Measurements from ENCODE around the gene CTNND1.

The CTNND1 gene

GRCh38 chr11:57779276-57779675 lies 17.7 kb downstream of the CTNND1 start:
- TF ChIP-seq ZNF518A (tag by site-specific recombination; conservative IDR thresholded peaks at IDR 0.05; ENCODE audit: low read depth) (no peak), ZXDB (tag by site-specific recombination; IDR thresholded peaks at IDR 0.05) (no peak), ZNF571 (tag by site-specific recombination; IDR thresholded peaks at IDR 0.05) (no peak), ZBTB11 (tag by site-specific recombination; conservative IDR thresholded peaks at IDR 0.05; ENCODE audit: low read depth) (no peak), ZNF23 (tag by site-specific recombination; IDR thresholded peaks at IDR 0.05; ENCODE audit: borderline replicate concordance) (no peak), ZFP69B (tag by site-specific recombination; IDR thresholded peaks at IDR 0.05) (no peak), CTCF (tag by site-specific recombination; IDR thresholded peaks at IDR 0.05) (no peak), PATZ1 (tag by site-specific recombination; IDR thresholded peaks at IDR 0.05) (no peak)
- Histone ChIP-seq H3K36me3 (ENCODE audit: control insufficient read depth in 2 of 2, insufficient read depth in 1 of 2, low read length in 2 of 2) (no peaks in the 10 kb centered on the region), H3K27ac (ENCODE audit: extremely low read depth, low read depth, low read length) (peak overlapping the region; percentile 42; the same call in 1 of the 2 replicates), H3K4me3 (ENCODE audit: low read depth, low read length) (no peak overlapping the region), H3K4me1 (ENCODE audit: control insufficient read depth, insufficient read depth, low read length) (peaks cover 12% of the 10 kb centered on the region; the same call in 1 of the 2 replicates), H3K9me3 (ENCODE audit: control insufficient read depth, insufficient read depth, low read depth, low read length) (no peaks in the 10 kb centered on the region)
- POLR2A ChIA-PET: interaction anchor here (0.6 to 2.1 kb wide), 6 partner anchors 17 to 335 kb away, joined by 3 to 50 read pairs (median 10); partner anchors contain the start of genes BTBD18, CTNND1 and SELENOH
- CTCF ChIA-PET: interaction anchor here (0.6 to 1.4 kb wide), 9 partner anchors 14 to 787 kb away, joined by 3 to 14 read pairs (median 3); partner anchors contain the start of genes BTBD18 and CTNND1

- CTCF ChIA-PET: interaction anchor here (0.9 to 2.6 kb wide), 3 partner anchors 18 to 20 kb away, joined by 3 to 13 read pairs (median 7); partner anchors contain the start of gene CTNND1
- Histone ChIP-seq H3K4me3 (ENCODE audit: low read depth, low read length) (no peak overlapping the region), H3K36me3 (ENCODE audit: control insufficient read depth in 2 of 2, insufficient read depth in 1 of 2, low read length in 2 of 2) (no peaks in the 10 kb centered on the region), H3K4me1 (ENCODE audit: control insufficient read depth, insufficient read depth, low read length) (peaks cover 12% of the 10 kb centered on the region; the same call in 1 of the 2 replicates), H3K27ac (ENCODE audit: extremely low read depth, low read depth, low read length) (no peak overlapping the region), H3K9me3 (ENCODE audit: control insufficient read depth, insufficient read depth, low read depth, low read length) (no peaks in the 10 kb centered on the region)
- POLR2A ChIA-PET: interaction anchor here (1.4 kb wide), 1 partner anchor 40 kb away, joined by 3 read pairs; the partner anchor contains the start of gene SELENOH
- TF ChIP-seq MEIS1 (CRISPR knock-in tag; IDR thresholded peaks at IDR 0.05; ENCODE audit: borderline replicate concordance): no peak
These were observed 19.9 kb downstream of the CTNND1 start for GRCh38 chr11:57781529-57781943.
